Mucosa of stomach (tissue), 1 donor: ENCODE measurements around the gene CCSER1.

Experiments
- H3K27me3 ChIP-seq: one replicate; pipeline ENCODE4 v1.7.0; 2013; ENCODE audit warnings: mild to moderate bottlenecking, low read length; ENCODE audit not compliant: control insufficient read depth, insufficient read depth
- H3K36me3 ChIP-seq: one replicate; pipeline ENCODE4 v1.7.0; 2013; ENCODE audit warnings: low read length; ENCODE audit not compliant: control insufficient read depth, insufficient read depth
- H3K4me1 ChIP-seq: one replicate; pipeline ENCODE4 v1.7.0; 2013; ENCODE audit warnings: mild to moderate bottlenecking, low read length; ENCODE audit not compliant: control insufficient read depth, insufficient read depth
- H3K4me3 ChIP-seq: one replicate; pipeline ENCODE4 v1.7.0; 2013; ENCODE audit warnings: low read length
- H3K9ac ChIP-seq: one replicate; pipeline ENCODE4 v1.7.0; 2013; ENCODE audit warnings: mild to moderate bottlenecking, low read length, moderate library complexity
- H3K9me3 ChIP-seq: one replicate; pipeline ENCODE4 v1.7.0; 2013; ENCODE audit warnings: mild to moderate bottlenecking, low read length, moderate library complexity; ENCODE audit not compliant: control insufficient read depth
- donor health status: Pancreatic carcinoma.

CCSER1 gene

GRCh38 chr4:90127223-90127705 is at the start of gene CCSER1:
TSS of gene CCSER1 (plus strand) at chr4:90127394.
- peak within 1 kb of the TSS; percentile 84 for H3K4me3 ChIP-seq
- H3K9me3 ChIP-seq, result no peaks in the 10 kb centered on the region
- peaks cover 3% of the 10 kb centered on the region for H3K4me1 ChIP-seq
- no peaks in the 10 kb centered on the region for H3K27me3 ChIP-seq
- H3K9ac ChIP-seq, result peak within 1 kb of the TSS; percentile 55
- H3K36me3 ChIP-seq, result no peaks in the 10 kb centered on the region

GRCh38 chr4:90078440-90078839 is 48.8 kb upstream of the CCSER1 start:
- Histone ChIP-seq H3K9me3 (no peaks in the 10 kb centered on the region), H3K27me3 (no peaks in the 10 kb centered on the region), H3K9ac (no peak overlapping the region), H3K36me3 (no peaks in the 10 kb centered on the region), H3K4me1 (no peaks in the 10 kb centered on the region), H3K4me3 (no peak overlapping the region)

GRCh38 chr4:90080116-90080515 is 47.1 kb upstream of the CCSER1 start:
- Histone ChIP-seq H3K9ac (no peak overlapping the region), H3K36me3 (no peaks in the 10 kb centered on the region)

GRCh38 chr4:90081432-90082144 is 45.6 kb upstream of the CCSER1 start:
- Histone ChIP-seq H3K9ac (no peak overlapping the region), H3K4me3 (no peak overlapping the region), H3K36me3 (no peaks in the 10 kb centered on the region), H3K27me3 (no peaks in the 10 kb centered on the region), H3K9me3 (no peaks in the 10 kb centered on the region), H3K4me1 (no peaks in the 10 kb centered on the region)

More at GRCh38 chr4:90080116-90080515, 47.1 kb upstream of the CCSER1 start:
- no peaks in the 10 kb centered on the region for H3K27me3 ChIP-seq
- no peaks in the 10 kb centered on the region for H3K9me3 ChIP-seq
- H3K4me3 ChIP-seq, result no peak overlapping the region
- H3K4me1 ChIP-seq, result no peaks in the 10 kb centered on the region

GRCh38 chr4:90082449-90082848 is 44.7 kb upstream of the CCSER1 start:
- no peaks in the 10 kb centered on the region for H3K27me3 ChIP-seq
- H3K4me3 ChIP-seq, result no peak overlapping the region
- no peaks in the 10 kb centered on the region for H3K36me3 ChIP-seq

GRCh38 chr4:90084277-90084966 is 42.8 kb upstream of the CCSER1 start:
- H3K4me3 ChIP-seq, result no peak overlapping the region
- no peaks in the 10 kb centered on the region for H3K9me3 ChIP-seq
- no peaks in the 10 kb centered on the region for H3K27me3 ChIP-seq
- no peaks in the 10 kb centered on the region for H3K36me3 ChIP-seq
- no peak overlapping the region for H3K9ac ChIP-seq
- no peaks in the 10 kb centered on the region for H3K4me1 ChIP-seq

More at GRCh38 chr4:90082449-90082848, 44.7 kb upstream of the CCSER1 start:
- Histone ChIP-seq H3K4me1 (no peaks in the 10 kb centered on the region), H3K9me3 (no peaks in the 10 kb centered on the region), H3K9ac (no peak overlapping the region)

GRCh38 chr4:90084967-90085295 is 42.3 kb upstream of the CCSER1 start:
- Histone ChIP-seq H3K4me3 (no peak overlapping the region), H3K9me3 (no peaks in the 10 kb centered on the region), H3K36me3 (no peaks in the 10 kb centered on the region), H3K9ac (no peak overlapping the region), H3K27me3 (no peaks in the 10 kb centered on the region), H3K4me1 (no peaks in the 10 kb centered on the region)

- H3K36me3 ChIP-seq, result no peaks in the 10 kb centered on the region
- no peaks in the 10 kb centered on the region for H3K4me1 ChIP-seq
- no peaks in the 10 kb centered on the region for H3K27me3 ChIP-seq
- no peaks in the 10 kb centered on the region for H3K9me3 ChIP-seq
- H3K4me3 ChIP-seq, result no peak overlapping the region
- no peak overlapping the region for H3K9ac ChIP-seq
Measured at GRCh38 chr4:90093526-90093925, 33.7 kb upstream of the CCSER1 start.

- no peaks in the 10 kb centered on the region for H3K27me3 ChIP-seq
Measured at GRCh38 chr4:90095000-90095399, 32.2 kb upstream of the CCSER1 start.

GRCh38 chr4:90099812-90100211 is 27.4 kb upstream of the CCSER1 start:
- H3K9me3 ChIP-seq, result no peaks in the 10 kb centered on the region
- no peaks in the 10 kb centered on the region for H3K36me3 ChIP-seq
- H3K4me1 ChIP-seq, result no peaks in the 10 kb centered on the region
- no peaks in the 10 kb centered on the region for H3K27me3 ChIP-seq
- no peak overlapping the region for H3K4me3 ChIP-seq
- no peak overlapping the region for H3K9ac ChIP-seq

More at GRCh38 chr4:90095000-90095399, 32.2 kb upstream of the CCSER1 start:
- Histone ChIP-seq H3K4me1 (no peaks in the 10 kb centered on the region), H3K9me3 (no peaks in the 10 kb centered on the region), H3K9ac (no peak overlapping the region), H3K4me3 (no peak overlapping the region), H3K36me3 (no peaks in the 10 kb centered on the region)

GRCh38 chr4:90103991-90104390 is 23.2 kb upstream of the CCSER1 start:
- Histone ChIP-seq H3K27me3 (no peaks in the 10 kb centered on the region), H3K36me3 (no peaks in the 10 kb centered on the region)

GRCh38 chr4:90105274-90105673 is 21.9 kb upstream of the CCSER1 start:
- Histone ChIP-seq H3K4me3 (no peak overlapping the region), H3K9ac (no peak overlapping the region), H3K36me3 (no peaks in the 10 kb centered on the region), H3K4me1 (no peaks in the 10 kb centered on the region), H3K27me3 (no peaks in the 10 kb centered on the region), H3K9me3 (no peaks in the 10 kb centered on the region)

More at GRCh38 chr4:90103991-90104390, 23.2 kb upstream of the CCSER1 start:
- Histone ChIP-seq H3K4me3 (no peak overlapping the region), H3K4me1 (no peaks in the 10 kb centered on the region), H3K9me3 (no peaks in the 10 kb centered on the region), H3K9ac (no peak overlapping the region)
